ES-I3 (cell line): Measurements from ENCODE around the gene USP54.

Source experiments
- H3K36me3 ChIP-seq: 2 replicates; pipeline ENCODE4 v1.6.1; 2013; ENCODE audit warnings: mild to moderate bottlenecking, low read length, control low read depth, moderate library complexity; ENCODE audit not compliant: insufficient read depth
- H3K4me1 ChIP-seq: 2 replicates; pipeline ENCODE4 v1.6.1; 2013; ENCODE audit warnings: mild to moderate bottlenecking, control low read depth, low read length; ENCODE audit not compliant: insufficient read depth
- H3K9ac ChIP-seq: 2 replicates; pipeline ENCODE4 v1.6.1; 2013; ENCODE audit warnings: low read depth, mild to moderate bottlenecking, low read length, moderate library complexity
- H3K9me3 ChIP-seq: 2 replicates; pipeline ENCODE4 v1.6.1; 2013; ENCODE audit warnings: mild to moderate bottlenecking, low read length, moderate library complexity; ENCODE audit not compliant: control insufficient read depth, insufficient read depth

The USP54 gene

GRCh38 chr10:73529089-73529832 lies 61.9 kb downstream of the USP54 start:
- Histone ChIP-seq H3K9me3 (no peaks in the 10 kb centered on the region), H3K4me1 (no peaks in the 10 kb centered on the region), H3K9ac (no peak overlapping the region), H3K36me3 (no peaks in the 10 kb centered on the region)

GRCh38 chr10:73522263-73522662 lies 68.9 kb downstream of the USP54 start:
- H3K9me3 ChIP-seq, result no peaks in the 10 kb centered on the region
- no peaks in the 10 kb centered on the region; the same call in 1 of the 2 replicates for H3K4me1 ChIP-seq
- peaks cover 33% of the 10 kb centered on the region for H3K36me3 ChIP-seq
- no peak overlapping the region for H3K9ac ChIP-seq

- no peak overlapping the region for H3K9ac ChIP-seq
- H3K36me3 ChIP-seq, result peaks cover 43% of the 10 kb centered on the region
- no peaks in the 10 kb centered on the region for H3K9me3 ChIP-seq
- no peaks in the 10 kb centered on the region; the same call in 1 of the 2 replicates for H3K4me1 ChIP-seq
Measured at GRCh38 chr10:73519336-73519735, 71.8 kb downstream of the USP54 start.

GRCh38 chr10:73517166-73517888 lies 73.8 kb downstream of the USP54 start:
- H3K9ac ChIP-seq, result no peak overlapping the region
- peaks cover 31% of the 10 kb centered on the region for H3K36me3 ChIP-seq
- no peaks in the 10 kb centered on the region for H3K9me3 ChIP-seq
- H3K4me1 ChIP-seq, result no peaks in the 10 kb centered on the region; the same call in 1 of the 2 replicates

GRCh38 chr10:73512207-73512743 lies 78.9 kb downstream of the USP54 start:
- H3K36me3 ChIP-seq, result peaks cover 11% of the 10 kb centered on the region
- H3K4me1 ChIP-seq, result no peaks in the 10 kb centered on the region; the same call in 1 of the 2 replicates
- H3K9ac ChIP-seq, result no peak overlapping the region
- no peaks in the 10 kb centered on the region for H3K9me3 ChIP-seq

GRCh38 chr10:73509695-73510094 lies 81.4 kb downstream of the USP54 start:
- Histone ChIP-seq H3K36me3 (no peaks in the 10 kb centered on the region; the same call in 1 of the 2 replicates), H3K4me1 (no peaks in the 10 kb centered on the region), H3K9ac (no peak overlapping the region), H3K9me3 (no peaks in the 10 kb centered on the region)

- no peaks in the 10 kb centered on the region; the same call in 1 of the 2 replicates for H3K36me3 ChIP-seq
- H3K9ac ChIP-seq, result no peak overlapping the region
Measured at GRCh38 chr10:73506491-73506890, 84.7 kb downstream of the USP54 start.

GRCh38 chr10:73506074-73506473 lies 85.1 kb downstream of the USP54 start:
- Histone ChIP-seq H3K4me1 (no peaks in the 10 kb centered on the region), H3K36me3 (no peaks in the 10 kb centered on the region; the same call in 1 of the 2 replicates), H3K9ac (no peak overlapping the region), H3K9me3 (no peaks in the 10 kb centered on the region)

More at GRCh38 chr10:73506491-73506890, 84.7 kb downstream of the USP54 start:
- H3K9me3 ChIP-seq, result no peaks in the 10 kb centered on the region
- no peaks in the 10 kb centered on the region for H3K4me1 ChIP-seq

GRCh38 chr10:73503037-73503436 lies 88.1 kb downstream of the USP54 start:
- H3K36me3 ChIP-seq, result peaks cover 7% of the 10 kb centered on the region; the same call in 1 of the 2 replicates
- no peak overlapping the region for H3K9ac ChIP-seq
- no peaks in the 10 kb centered on the region for H3K9me3 ChIP-seq
- H3K4me1 ChIP-seq, result no peaks in the 10 kb centered on the region

GRCh38 chr10:73501651-73502050 lies 89.5 kb downstream of the USP54 start:
- H3K4me1 ChIP-seq, result no peaks in the 10 kb centered on the region
- no peaks in the 10 kb centered on the region for H3K9me3 ChIP-seq
- peaks cover 7% of the 10 kb centered on the region; the same call in 1 of the 2 replicates for H3K36me3 ChIP-seq
- no peak overlapping the region for H3K9ac ChIP-seq

GRCh38 chr10:73497623-73498022 lies 93.5 kb downstream of the USP54 start:
- H3K4me1 ChIP-seq, result no peaks in the 10 kb centered on the region; the same call in 1 of the 2 replicates
- no peaks in the 10 kb centered on the region for H3K9me3 ChIP-seq
- peaks cover 7% of the 10 kb centered on the region; the same call in 1 of the 2 replicates for H3K36me3 ChIP-seq
- no peak overlapping the region for H3K9ac ChIP-seq

- no peaks in the 10 kb centered on the region for H3K9me3 ChIP-seq
- H3K36me3 ChIP-seq, result peaks cover 7% of the 10 kb centered on the region; the same call in 1 of the 2 replicates
- H3K9ac ChIP-seq, result peak within 1 kb of the TSS; percentile 67
- H3K4me1 ChIP-seq, result no peaks in the 10 kb centered on the region; the same call in 1 of the 2 replicates
Measured at GRCh38 chr10:73495884-73496674, 95.1 kb downstream of the USP54 start, which contains the start of gene PPP3CB. Gene PPP3CB (minus strand): TSS chr10:73496024. CDS start chr10:73495889, 135 bp downstream.

- Histone ChIP-seq H3K9me3 (no peaks in the 10 kb centered on the region), H3K36me3 (peaks cover 7% of the 10 kb centered on the region; the same call in 1 of the 2 replicates), H3K9ac (peak overlapping the region; percentile 67), H3K4me1 (no peaks in the 10 kb centered on the region; the same call in 1 of the 2 replicates)
Measured at GRCh38 chr10:73495226-73495883, 95.8 kb downstream of the USP54 start.
